NCI-H187 treated with DMSO at 0.1 percent for 48 hours (cell line): ENCODE results near the gene ARSI.

Experiments used
- DNase-seq: peaks from one replicate; lab custom pipeline; 2025; lab: John Stamatoyannopoulos, UW

Gene ARSI

DNA sequence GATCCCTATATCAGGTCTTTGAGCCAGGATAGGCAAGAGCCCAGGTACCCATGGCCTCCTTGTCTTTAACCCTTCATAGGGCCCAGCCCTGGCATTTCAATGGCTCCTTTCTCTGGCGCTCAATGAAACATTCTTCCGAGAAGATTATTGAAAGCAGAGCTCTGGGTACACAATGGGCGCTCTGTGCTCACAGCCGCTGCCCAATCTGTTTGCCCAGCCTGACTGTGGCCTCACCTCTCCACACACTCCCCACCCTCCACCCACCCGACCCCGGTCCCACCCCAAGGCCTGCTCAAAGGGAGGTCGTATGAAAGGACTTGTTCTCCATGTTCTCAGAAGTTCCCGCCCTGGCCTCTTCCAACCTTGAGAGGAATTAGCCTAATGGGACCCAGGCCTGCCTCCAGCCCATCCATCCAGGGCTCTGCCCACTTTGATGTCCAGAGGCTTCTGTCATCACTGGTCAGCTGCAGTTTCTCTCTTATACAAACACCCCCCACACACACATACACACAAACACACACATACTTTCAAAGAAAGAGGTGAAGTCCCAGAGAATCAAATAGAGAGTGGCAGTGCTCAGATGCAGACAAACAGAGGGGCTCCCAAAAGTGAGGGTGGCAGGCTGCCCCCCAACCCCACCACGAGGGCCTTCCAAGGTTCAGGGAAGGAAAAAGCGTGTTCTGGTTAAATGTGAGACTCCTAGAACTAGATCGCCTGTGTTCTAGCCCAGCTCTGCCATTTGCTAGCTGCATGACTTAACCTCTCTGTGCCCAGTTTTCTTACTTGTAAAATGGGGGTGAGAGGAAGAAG, 5.1 kb upstream of the ARSI start:
- no peak for DNase-seq

DNA sequence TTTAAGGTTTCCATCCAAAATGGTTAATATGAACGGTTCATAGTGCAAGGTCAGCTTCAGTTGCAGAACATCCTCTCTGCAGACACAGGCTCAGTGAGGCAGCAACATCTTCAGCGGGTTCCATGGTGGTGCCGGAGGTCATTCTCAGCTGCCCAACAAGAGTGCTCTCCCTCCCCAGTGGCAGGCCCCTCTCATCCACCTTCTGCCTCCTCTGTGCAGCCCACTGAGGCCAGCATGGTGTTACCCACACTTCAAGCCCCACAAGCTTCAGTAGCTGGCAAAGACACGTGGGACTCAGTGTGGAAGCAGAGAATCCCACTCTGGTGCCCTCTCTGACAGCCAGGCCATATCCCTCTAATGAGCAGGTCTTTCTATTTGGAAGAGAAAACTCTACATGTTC, 4.1 kb upstream of the ARSI start:
- no peak for DNase-seq

DNA sequence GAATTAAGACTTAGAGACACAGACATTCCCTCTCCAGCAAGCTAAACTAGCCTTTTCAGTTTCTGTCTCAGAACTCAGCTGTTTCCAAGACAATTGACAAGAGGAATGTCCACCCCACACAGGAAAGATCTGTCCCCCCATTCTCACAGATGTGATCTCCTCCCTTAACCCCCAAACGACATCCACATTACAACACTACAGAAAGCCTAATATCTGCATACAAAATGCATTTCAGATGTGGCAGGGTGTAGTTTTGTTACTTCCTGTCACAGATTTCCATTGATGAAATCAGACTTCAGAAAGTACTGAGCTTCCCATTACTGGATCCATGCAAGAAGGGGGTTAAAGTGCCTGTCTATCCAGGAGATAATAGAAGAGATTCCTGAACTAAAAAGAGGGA, 2.9 kb upstream of the ARSI start:
- no peak for DNase-seq

DNA sequence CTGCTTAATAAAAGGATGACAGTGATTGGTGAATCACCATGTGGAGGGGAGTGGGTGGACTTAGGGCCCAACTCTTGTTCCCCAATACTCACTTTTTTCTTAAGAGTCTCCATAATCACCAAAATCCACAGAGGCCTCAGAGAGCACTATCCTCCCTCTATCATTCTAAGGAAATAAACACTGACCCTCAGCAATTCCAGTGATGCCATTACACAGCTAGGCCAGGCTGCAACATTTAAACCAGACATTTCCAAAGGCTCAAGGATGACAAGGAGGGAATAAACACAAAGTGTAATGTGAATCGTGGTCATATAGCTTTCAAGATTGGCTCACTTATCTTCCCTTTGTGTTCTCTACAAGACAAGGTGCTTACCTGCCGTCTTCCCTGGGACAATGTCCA, 2.4 kb upstream of the ARSI start:
- DNase-seq: no peak

DNA sequence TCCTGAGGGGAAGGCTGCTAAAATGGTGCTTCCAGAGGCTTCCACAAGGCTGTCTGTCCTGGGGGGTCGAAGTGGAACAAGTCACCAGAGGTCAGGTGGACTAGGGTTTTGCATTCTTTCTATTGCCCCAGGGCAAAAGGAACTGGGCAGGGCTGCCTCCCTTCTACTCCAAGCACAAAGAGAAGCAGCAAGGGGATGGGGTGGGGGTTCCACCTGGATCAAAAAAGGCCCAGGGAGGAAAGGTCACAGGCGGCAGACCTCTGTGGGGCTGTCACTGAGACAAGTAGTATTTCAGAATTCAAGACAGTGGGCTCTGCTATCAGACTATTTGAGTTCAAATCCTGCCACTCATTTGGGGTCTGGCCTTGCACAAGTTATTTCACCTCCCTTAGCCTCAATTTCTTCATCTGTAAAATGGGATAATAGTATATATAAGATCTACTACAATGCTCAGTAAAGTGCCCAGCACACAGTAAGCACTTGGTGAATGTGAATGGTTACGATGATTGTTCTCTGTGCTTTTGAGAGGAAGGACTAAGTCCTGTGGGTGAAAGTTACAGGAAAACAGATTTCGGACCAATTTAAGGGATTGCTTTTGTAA, 1.9 kb upstream of the ARSI start:
- no peak for DNase-seq

DNA sequence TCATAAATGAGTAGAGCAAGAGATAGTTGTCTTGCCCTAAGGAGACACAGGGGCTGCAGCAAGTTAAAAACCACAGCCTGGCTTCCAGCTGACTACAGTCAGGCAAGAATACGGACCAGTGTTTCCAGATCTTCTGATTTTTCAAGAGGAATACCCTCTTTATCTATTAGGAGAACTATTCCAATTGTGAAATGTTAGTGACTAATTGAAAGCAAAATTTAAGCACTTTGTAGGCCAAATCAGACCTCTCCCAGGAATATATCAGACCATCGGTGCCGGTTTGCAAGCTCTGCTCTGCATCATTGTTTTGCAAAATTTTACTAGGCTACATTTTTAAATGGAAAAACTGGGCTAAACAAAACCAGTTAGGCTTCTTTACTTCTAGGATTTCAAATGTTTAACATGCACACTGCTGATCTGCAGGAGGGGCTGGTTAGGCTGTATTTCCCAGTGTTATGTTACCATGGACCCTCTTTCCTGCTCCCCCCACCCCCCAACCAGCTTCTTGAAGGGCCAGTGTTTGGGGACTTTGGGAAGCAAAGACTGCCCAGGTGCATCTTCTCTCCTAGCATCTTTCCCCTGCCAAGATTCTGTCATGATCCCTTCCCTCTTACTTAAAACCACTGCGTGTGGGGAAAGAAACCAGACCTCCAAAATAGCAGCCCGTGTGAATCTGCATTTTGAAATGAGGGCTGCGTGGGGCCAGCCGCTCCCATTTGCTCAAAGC, 1.1 kb upstream of the ARSI start:
- DNase-seq: no peak

DNA sequence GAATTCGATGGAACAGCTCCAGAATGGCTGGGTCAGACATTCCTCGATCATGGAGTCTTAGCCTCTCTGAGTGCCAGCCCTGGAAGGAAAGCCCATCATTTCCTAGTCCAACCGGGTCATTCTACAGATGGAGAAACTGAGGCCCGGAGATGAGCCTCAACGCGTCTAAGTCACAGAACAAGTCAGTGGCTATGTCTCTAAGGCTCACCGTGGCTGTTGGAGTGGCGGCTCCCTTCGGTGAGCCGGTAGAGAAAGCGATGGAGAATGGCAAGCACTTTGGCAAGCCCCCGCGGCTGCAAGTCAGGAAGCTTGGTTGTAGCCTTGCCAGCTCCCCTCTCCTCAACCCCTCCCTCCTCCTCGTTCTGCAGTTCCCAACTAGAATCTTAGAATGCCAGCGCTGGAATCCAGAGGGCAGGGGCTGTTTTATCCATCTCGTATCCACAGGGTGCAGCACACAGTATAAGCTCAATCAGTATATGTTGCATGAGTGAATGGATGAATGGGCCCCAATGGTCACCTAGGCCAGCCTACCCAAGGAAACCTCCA, 438 bp upstream of the ARSI start:
- no peak for DNase-seq

DNA sequence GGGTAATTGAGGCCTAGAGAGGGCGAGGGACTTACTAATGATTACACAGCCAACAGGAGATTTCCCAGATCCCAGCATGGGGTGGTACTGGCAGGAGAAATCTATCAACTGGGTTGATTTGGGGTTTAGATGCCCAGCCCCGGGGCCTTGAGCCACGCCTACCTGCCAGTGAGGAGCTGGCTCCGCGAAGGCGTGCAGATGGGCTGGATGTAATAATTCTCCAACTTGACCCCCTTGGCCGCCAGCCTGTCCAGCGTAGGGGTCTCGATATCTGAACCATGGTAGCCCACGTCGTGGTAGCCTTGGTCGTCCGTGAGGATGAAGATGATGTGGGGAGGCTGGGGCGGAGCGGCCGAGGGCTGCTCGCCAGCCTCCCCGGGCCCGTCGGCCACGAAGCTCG, 804 bp downstream of the ARSI start:
- no peak for DNase-seq

DNA sequence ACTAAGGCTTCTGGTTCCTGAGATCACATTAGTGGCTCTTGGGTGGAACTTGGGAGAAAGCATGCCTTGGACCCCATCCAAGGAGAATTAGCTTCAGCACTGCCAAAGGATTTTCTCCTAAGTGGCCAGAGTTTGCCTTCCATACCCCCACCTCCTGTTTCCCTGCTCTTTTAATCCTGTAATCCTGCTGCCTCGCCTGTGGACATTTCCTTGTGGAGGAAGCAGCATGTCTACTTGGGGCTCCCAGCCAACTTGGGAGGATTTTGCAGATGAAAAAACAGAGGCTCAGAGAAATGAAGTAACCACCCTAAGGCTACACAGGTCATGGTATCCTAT, 1.6 kb downstream of the ARSI start:
- no peak for DNase-seq

DNA sequence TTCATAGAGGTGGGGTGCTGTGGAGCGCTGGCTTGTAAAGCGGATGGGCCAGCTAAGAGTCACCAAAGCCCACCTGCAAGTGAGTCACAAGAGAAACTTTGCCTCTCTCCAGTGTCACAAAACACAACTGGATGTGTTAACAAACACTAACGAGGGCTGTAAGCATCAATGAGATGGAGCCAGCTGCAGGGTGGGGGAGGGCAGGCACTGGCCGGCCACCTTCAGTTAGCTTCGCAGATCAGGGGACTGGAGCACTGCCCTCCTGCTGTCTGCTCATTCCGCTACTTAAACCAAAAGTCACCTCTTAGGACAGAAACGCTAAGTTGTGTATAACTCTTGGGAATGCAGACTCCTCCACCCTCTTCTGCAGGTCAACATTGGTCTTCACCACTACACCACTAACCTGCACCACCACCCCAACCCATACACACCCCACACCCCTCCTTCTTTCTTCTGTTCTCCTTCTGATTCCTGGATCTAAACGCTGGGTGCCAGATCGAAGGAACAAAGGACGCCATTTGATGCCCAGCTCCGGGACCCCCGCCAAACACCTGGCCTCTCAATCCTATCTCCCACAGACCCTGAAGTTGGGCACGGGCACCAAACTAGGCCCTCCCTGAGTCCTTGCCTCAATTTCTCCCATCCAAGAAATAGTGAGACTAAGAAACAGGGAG, 2.1 kb downstream of the ARSI start:
- no peak for DNase-seq

DNA sequence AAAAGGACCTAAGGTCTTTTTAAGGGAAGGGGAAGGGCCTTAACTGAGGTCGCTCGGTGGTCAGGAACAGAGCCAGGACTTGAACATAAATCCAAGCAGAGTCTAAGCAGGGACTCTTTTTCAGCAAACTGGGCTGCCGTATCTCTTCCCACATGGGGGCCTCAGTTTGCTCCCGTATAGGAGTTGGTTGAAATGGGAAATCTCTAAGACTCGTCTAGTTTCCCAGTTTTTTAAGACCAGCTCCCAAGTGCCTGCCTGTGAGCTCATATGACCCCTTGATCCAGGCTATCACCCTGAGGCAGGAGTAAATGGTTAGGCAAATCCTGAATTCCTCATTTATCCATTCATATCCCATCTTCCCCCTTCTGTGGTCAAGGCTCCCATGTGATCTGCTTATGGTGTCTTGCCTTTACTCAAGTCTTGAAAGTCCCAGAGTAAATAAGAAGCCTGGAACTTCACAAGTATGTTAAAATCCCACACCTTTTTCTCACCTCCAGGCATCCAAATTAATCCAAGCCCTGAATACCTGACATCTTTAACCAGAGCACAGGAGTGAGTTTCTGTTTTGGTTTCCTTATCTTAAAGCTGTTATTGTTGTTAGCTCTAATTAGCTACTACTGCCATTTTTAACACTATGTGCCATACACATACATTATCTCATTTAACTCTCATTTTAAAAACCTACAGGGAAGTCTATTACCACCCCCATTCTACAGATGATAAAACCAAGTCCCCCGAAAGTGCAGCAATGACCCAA, 3.0 kb downstream of the ARSI start:
- DNase-seq: no peak

DNA sequence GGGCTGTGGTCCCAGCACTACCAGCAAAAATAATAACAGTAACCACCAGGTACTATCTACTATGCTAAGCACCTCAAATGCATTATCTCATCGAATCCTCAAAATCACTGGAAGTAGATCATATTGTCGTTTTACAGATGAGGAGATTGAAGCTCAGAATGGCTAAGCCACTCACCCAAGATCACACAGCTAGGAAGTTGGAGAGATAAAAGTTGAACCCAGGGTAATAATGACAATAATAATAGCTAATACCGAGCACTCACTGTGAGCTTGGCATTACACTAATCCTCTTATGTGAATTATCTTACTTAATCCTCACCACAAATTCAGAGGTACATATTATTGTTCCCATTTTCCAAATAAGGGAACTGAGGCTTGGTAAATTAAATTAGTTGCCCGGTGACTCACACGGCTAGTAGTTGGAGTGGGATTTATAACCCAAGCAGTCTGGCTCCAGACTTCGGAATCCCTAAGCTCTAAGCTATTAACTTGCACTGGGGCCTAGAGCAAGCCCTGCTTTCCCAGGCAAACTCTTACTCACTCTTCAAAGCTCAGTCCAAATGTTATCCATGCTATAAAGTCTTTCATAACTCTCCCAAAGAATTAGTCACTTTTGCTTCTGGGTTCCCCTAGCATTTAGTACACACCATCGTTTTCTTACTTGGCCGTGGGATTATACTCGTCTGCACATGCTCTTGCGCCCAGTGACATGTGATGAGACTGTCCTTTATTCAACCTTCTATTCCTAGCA, 3.8 kb downstream of the ARSI start:
- DNase-seq: no peak

DNA sequence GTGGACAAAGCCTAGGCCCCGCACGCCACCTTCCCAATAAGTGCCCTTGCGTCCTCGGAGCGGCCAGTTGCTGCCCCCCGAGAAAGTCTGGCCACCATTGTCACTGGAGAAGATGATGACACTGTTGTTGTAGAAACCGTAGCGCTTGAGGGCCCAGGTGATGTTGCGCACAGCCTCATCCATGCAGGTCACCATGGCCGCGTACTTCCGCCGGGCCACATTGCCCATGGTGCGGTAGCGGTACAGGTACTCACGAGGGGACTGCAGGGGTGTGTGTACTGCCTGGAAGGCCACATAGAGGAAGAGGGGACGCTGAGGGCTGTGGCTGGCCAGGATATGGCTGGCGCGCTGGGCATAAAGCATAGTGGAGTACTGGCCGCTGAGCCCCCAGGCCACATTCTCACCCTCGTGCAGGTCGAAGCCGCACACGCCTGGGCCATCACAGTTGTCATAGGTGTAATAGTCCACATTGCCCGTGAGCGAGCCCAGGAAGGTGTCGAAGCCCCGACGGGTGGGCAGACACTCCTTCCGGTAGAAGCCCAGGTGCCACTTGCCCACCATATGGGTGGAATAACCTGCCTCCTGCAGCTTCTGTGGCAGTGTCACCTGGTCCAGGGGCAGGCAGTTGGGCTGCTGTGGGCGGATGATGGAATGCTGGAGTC, 4.6 kb downstream of the ARSI start:
- DNase-seq: no peak

DNA sequence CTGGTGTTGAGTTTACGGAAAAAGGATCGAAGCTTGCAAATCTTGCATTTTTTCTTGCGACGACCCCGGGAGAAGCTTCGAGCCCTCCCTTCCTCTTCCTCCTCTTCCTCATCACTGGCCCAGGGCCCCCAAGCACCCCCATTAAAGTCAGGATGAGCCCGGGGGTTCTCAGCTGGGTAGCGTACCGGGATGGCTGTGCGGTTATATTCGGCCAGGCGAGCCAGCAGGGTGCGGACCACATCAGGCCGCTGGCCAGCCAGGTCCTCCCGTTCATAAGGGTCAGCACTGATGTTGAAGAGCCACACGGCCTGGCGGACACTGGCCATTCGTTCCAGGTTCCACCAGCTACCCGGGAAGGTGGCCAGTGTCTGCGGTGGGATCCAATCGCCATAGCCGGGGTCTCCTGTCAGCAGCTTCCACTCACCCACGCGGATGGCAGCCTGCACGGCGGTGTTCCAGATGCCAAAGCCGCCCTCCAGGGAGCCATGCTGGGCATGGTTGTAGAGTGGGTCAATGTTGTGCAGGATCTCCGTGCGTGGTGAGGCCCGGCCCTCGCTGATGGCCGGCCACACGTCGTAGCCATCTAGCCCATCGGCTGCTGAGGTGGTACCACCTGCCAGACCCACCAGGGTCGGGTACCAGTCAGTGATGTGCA, 5.3 kb downstream of the ARSI start:
- no peak for DNase-seq

DNA sequence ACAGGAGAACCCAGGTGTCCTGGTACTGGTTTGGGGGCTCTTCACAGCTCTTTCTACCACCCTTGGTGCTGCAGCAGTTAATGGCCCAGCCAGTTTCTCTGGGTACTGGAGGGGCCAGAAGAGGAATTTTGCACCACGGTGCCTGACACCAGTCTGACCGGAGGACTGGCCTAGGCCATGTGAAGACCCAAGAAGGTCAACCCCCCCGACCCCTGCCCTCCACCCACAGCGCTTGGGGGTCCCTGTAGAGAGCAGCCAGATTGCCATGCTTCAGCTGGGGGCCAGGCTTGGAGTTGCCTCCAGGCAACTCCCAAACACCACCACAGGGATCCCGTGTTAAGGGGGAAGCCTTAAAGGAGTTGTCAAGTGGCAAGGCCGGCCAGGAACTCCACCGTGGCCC, 6.2 kb downstream of the ARSI start:
- DNase-seq: no peak

DNA sequence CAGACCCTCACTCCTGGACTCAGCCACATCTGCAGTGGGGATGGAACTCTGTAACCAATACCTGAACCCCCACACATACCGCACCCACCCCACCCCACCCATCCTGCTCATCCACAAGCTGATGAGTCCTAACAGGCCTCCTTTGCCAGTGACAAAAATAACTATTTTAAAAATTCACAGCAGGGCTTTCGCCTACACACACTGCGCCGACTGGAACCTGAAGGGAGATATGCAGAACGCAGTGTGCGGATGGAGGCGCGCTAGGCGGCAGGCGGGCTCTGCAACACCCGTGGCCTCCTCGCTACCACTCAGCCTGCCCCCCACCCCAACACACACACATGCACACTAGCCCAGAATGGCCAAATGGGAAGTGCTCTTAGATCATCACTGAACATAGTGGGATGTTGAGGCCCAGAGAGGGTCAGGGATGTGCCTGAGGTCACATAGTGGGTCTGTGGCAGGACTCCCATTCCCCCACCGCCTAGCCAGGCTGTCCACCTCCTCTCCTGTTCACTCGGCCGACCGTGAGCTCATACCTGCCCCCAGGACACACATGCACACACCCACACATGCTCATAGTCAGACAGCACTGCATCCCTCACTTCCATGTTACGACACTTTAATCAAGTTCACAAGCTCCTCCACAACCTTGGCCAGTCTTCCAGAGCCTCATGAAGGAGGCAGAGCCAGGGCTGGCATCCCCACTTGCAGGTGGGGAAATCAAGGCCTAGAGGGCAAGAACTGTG, 6.8 kb downstream of the ARSI start:
- no peak for DNase-seq

DNA sequence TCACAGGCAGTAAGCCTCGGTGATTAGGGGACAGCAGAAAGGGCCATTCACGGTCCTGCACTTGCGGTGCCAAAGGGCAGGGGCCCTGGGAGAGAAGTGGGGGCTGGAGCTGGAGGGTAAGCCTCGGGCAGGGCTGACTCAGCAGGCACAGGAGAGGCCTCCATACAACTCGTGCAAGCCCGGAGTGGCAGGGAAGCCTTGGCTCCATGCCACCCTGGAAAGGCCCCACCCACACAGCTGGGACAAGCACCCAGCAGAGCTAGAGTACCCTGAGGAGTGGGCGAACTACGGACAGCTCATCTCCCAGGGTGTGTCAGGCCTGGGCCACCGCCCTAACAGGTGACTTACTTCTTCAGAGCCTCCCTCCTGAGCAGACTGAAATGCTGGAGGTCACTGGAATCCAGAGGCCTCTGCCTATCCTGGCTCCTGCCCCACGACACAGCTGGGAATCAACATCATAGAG, 7.5 kb downstream of the ARSI start:
- no peak for DNase-seq

DNA sequence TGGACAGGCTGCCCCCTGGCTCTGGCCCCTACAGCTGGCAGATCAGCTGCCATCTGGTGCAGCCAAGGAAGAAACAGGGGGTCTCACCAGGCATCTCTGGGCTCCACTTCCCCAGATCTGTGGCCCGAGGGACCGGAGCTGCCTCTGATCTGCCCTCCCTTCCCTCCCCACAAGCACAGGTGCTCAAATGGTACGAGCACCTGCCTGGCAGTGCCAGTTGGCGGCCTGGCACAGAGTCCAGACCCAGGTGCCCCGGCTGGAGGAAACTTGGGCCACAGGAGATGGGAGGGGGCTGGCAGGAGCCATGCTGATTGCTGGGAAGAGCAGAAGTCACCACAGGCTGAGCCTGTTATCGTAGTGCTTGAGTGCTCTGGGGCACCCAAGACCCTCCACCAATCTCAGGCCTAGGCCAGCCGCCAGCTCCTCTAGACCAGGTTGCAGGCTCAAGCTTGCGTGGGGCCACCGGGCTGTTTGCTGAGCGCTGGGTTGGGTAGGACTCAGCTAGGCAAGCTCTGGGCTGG, 8.1 kb downstream of the ARSI start:
- no peak for DNase-seq
